Peyer's patch (tissue), 4 donors: ENCODE results near the gene SPATA6L.

Source experiments
- CTCF ChIP-seq, 6 experiments: fragments of 450-650 bp in 4 of 6; fragments of 200-600 bp in 2 of 6; sonication (generic) in 1 of 6; IDR thresholded peaks; one replicate each; pipeline ENCODE4 v1.5.1; 2017 to 2019; ENCODE audit warnings: antibody characterized with exemption in 6 of 6, mild to moderate bottlenecking in 3 of 6, moderate library complexity in 1 of 6
- POLR2A ChIP-seq, 2 donors: fragments of 450-650 bp; IDR thresholded peaks; one replicate each; pipeline ENCODE4 v1.5.1; 2017; ENCODE audit warnings: antibody characterized with exemption in 2 of 2, mild to moderate bottlenecking in 2 of 2, moderate library complexity in 2 of 2

DNA sequence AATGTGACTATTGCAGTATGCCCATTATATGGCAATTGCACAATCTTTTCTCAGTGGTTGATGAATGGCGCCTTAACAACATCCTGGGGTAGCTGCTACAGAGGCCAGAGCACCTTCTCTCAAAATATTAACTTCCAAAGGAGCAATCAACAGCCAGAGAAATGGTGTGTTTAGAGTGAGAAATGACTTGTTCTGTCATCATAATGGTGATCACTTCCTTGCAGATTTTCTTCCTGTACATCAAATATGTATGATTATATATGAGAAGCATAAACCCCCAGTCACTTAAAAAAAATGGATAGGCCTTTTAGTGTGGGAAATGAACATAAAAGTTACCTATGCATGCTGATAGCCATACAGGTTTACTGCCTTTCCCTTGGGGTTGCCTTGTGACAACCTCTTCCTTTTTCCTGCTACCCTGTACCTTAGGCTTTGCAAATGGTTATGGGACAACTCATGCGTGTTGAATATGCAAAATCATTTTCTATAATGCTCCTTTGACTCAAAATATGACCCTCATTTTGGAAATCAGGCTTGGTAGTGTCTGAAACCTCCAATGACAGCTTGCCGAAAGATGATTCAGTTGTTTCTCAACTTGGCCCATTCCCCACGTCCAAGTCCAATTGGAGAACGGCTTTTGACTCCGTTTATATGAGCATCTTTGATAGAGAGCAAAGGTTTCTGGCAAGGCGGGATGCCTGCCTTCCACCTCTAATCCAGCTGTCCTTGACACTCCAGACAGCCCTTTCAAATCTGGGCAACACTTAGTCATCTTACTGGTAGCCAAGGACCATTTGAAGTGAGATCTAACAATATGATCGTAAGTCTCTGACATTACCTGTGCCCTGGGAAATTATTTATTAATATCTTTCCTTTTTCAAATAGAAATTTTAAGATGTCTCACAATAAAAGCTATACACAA lies 106.8 kb downstream of the SPATA6L start:
- no peak for TF ChIP-seq POLR2A (IDR thresholded peaks at IDR 0.05)
- TF ChIP-seq CTCF (IDR thresholded peaks at IDR 0.05), result no peak
